Measurements from ENCODE around the gene ZNF592.

- TF ChIP-seq CTCF (IDR thresholded peaks at IDR 0.05) = no peak
- no peak for TF ChIP-seq POLR2A (IDR thresholded peaks at IDR 0.05)
Measured at GRCh38 chr15:84752700-84753099, 4.3 kb downstream of the ZNF592 start.
